Measurements from ENCODE around the gene DMBT1. TPM values are rescaled to one million over a fixed set of nuclear protein-coding genes. Genes with fewer than 3 reads are reported as not detected.
A peak's percentile ranks its signal among the peaks of the same experiment; 100 is the strongest.

The DMBT1 gene
- total RNA-seq, 4 donors from 2014 or later = 0.10 to 0.13 TPM; not detected in 2

GRCh38 chr10:122655524-122656307, 95.2 kb downstream of the DMBT1 start:
- Histone ChIP-seq H3K27ac (no peak overlapping the region), H3K9me3 (no peaks in the 10 kb centered on the region), H3K36me3 (no peaks in the 10 kb centered on the region), H3K4me3 (replicated peaks in 1 of 3) (no peak overlapping the region), H3K27me3 (no peaks in the 10 kb centered on the region), H3K4me1 (no peaks in the 10 kb centered on the region)
- intact Hi-C loops (cut with DNase I) = no loop called here
- TF ChIP-seq CTCF (IDR thresholded peaks at IDR 0.05) (no peak), POLR2A (IDR thresholded peaks at IDR 0.05) (no peak)
- WGBS, 2 donors = 63 to 66% methylated on average over 9 of the region's 9 CpGs
- DNase-seq = peak; percentile 71 to 74

GRCh38 chr10:122656308-122656705, 95.8 kb downstream of the DMBT1 start:
- Histone ChIP-seq H3K4me3 (replicated peaks in 1 of 3) (no peak overlapping the region), H3K4me1 (no peaks in the 10 kb centered on the region), H3K9me3 (no peaks in the 10 kb centered on the region), H3K27me3 (no peaks in the 10 kb centered on the region), H3K27ac (no peak overlapping the region), H3K36me3 (no peaks in the 10 kb centered on the region)
- no peak for DNase-seq
- intact Hi-C loops (cut with DNase I) = no loop called here
- TF ChIP-seq CTCF (IDR thresholded peaks at IDR 0.05) (no peak), POLR2A (IDR thresholded peaks at IDR 0.05) (no peak)
- WGBS, 2 donors = 81 to 84% methylated on average over 2 of the region's 2 CpGs

GRCh38 chr10:122656741-122657140, 96.2 kb downstream of the DMBT1 start:
- no peaks in the 10 kb centered on the region for H3K36me3 ChIP-seq
- 75 to 90% methylated on average over 4 of the region's 5 CpGs for WGBS, 2 donors

GRCh38 chr10:122657255-122657654, 96.7 kb downstream of the DMBT1 start:
- Histone ChIP-seq H3K4me3 (replicated peaks in 1 of 3) (no peak overlapping the region), H3K9me3 (no peaks in the 10 kb centered on the region), H3K27ac (no peak overlapping the region), H3K36me3 (no peaks in the 10 kb centered on the region), H3K27me3 (no peaks in the 10 kb centered on the region), H3K4me1 (no peaks in the 10 kb centered on the region)
- intact Hi-C loops (cut with DNase I) = no loop called here
- TF ChIP-seq POLR2A (IDR thresholded peaks at IDR 0.05) (no peak), CTCF (IDR thresholded peaks at IDR 0.05) (no peak)
- 54 to 83% methylated on average over 2 to 4 of the region's 4 CpGs for WGBS, 2 donors
- DNase-seq = no peak

More at GRCh38 chr10:122656741-122657140, 96.2 kb downstream of the DMBT1 start:
- Histone ChIP-seq H3K9me3 (no peaks in the 10 kb centered on the region), H3K27ac (no peak overlapping the region), H3K4me3 (replicated peaks in 1 of 3) (no peak overlapping the region), H3K4me1 (no peaks in the 10 kb centered on the region), H3K27me3 (no peaks in the 10 kb centered on the region)
- DNase-seq = no peak
- no peak for TF ChIP-seq POLR2A (IDR thresholded peaks at IDR 0.05)
- TF ChIP-seq CTCF (IDR thresholded peaks at IDR 0.05) = no peak
- intact Hi-C loops (cut with DNase I) = no loop called here

GRCh38 chr10:122657729-122658128, 97.2 kb downstream of the DMBT1 start:
- WGBS, 2 donors = 41 to 50% methylated on average over 3 of the region's 3 CpGs
- DNase-seq = no peak
- TF ChIP-seq CTCF (IDR thresholded peaks at IDR 0.05) (no peak), POLR2A (IDR thresholded peaks at IDR 0.05) (no peak)
- intact Hi-C loops (cut with DNase I) = no loop called here
- H3K9me3 ChIP-seq = no peaks in the 10 kb centered on the region
- no peak overlapping the region for H3K27ac ChIP-seq
- H3K4me3 ChIP-seq (replicated peaks in 1 of 3) = no peak overlapping the region
- H3K36me3 ChIP-seq = no peaks in the 10 kb centered on the region
- no peaks in the 10 kb centered on the region for H3K27me3 ChIP-seq
- no peaks in the 10 kb centered on the region for H3K4me1 ChIP-seq
